Hepatocyte (in vitro differentiated cells): ENCODE measurements around the gene UCHL5. TPM values are rescaled to one million over a fixed set of nuclear protein-coding genes. Genes with fewer than 3 reads are reported as not detected.

ENCODE experiments used
- DNase-seq: peaks from one replicate; pipeline ENCODE4 v3.0.0-alpha.2; 2016; ENCODE audit warnings: low spot score
- H2AFZ ChIP-seq: fragments of 200-600 bp; sonication (generic); 2 replicates; pipeline ENCODE4 v1.6.0; 2016; ENCODE audit warnings: antibody characterized with exemption, mild to moderate bottlenecking
- H3K27ac ChIP-seq: fragments of 200-600 bp; sonication (generic); 2 replicates; pipeline ENCODE4 v1.5.1; 2016; ENCODE audit warnings: mild to moderate bottlenecking
- H3K27me3 ChIP-seq: fragments of 200-600 bp; sonication (generic); 2 replicates; pipeline ENCODE4 v1.6.1; 2016
- H3K36me3 ChIP-seq: fragments of 200-600 bp; sonication (generic); replicated peaks from 2 replicates; pipeline ENCODE4 v1.5.1; 2016; ENCODE audit warnings: low read depth; ENCODE audit not compliant: insufficient read depth
- H3K4me1 ChIP-seq: fragments of 200-600 bp; sonication (generic); 2 replicates; pipeline ENCODE4 v1.5.1; 2016; ENCODE audit warnings: mild to moderate bottlenecking, moderate library complexity; ENCODE audit not compliant: insufficient read depth
- H3K4me2 ChIP-seq: fragments of 200-600 bp; sonication (generic); 2 replicates; pipeline ENCODE4 v1.6.0; 2016
- H3K4me3 ChIP-seq: fragments of 200-600 bp; sonication (generic); 2 replicates; pipeline ENCODE4 v1.5.1; 2016; ENCODE audit warnings: mild to moderate bottlenecking
- H3K79me2 ChIP-seq: fragments of 200-600 bp; sonication (generic); 2 replicates; pipeline ENCODE4 v1.6.0; 2017; ENCODE audit warnings: mild to moderate bottlenecking
- H3K9me2 ChIP-seq: fragments of 200-600 bp; sonication (generic); replicated peaks from 2 replicates; pipeline ENCODE4 v1.6.0; 2017; ENCODE audit warnings: mild to moderate bottlenecking; ENCODE audit not compliant: insufficient read depth
- H3K9me3 ChIP-seq: fragments of 200-600 bp; sonication (generic); 2 replicates; pipeline ENCODE4 v1.5.1; 2016; ENCODE audit warnings: low read depth, mild to moderate bottlenecking
- H4K20me1 ChIP-seq: fragments of 200-600 bp; sonication (generic); 2 replicates; pipeline ENCODE4 v1.6.0; 2016; ENCODE audit warnings: mild to moderate bottlenecking; ENCODE audit not compliant: insufficient read depth, poor library complexity, severe bottlenecking
- EZH2 ChIP-seq: fragments of 200-600 bp; sonication (generic); IDR thresholded peaks from 2 replicates; pipeline ENCODE4 v1.6.1; 2016; ENCODE audit warnings: antibody characterized with exemption, mild to moderate bottlenecking, borderline replicate concordance
- EZH2phosphoT487 ChIP-seq: fragments of 200-600 bp; sonication (generic); IDR thresholded peaks from one replicate; pipeline ENCODE4 v1.6.1; 2018; ENCODE audit warnings: antibody characterized with exemption, mild to moderate bottlenecking, low read depth, moderate library complexity; ENCODE audit not compliant: unreplicated experiment, severe bottlenecking
- WGBS: methylation state at CpG from one replicate; pipeline ENCODE4 v1.1.6; 2016; ENCODE audit warnings: low lambda C conversion rate; ENCODE audit errors: missing lambda C conversion rate; 5-methylcytosine and 5-hydroxymethylcytosine counted together
- polyA plus RNA-seq: library from polyadenylated mRNA; unstranded; fragments of >200 nt; fragmentation: Nextera tagmentation; extraction: Ambion mirVana; gene quantifications from 2 replicates; pipeline ENCODE4 v1.2.1, GENCODE V29; 2016
- total RNA-seq: library from RNA; depleted of rRNA; stranded (reverse); fragments of >200 nt; gene quantifications from 2 replicates; pipeline ENCODE4 v1.2.3, GENCODE V29; 2014
- TF ChIP-seq, protein P1 (sequence below): fragments of 200-600 bp; sonication (generic); IDR thresholded peaks from 2 replicates; pipeline ENCODE4 v1.5.1; 2016; ENCODE audit warnings: antibody characterized with exemption, mild to moderate bottlenecking; ENCODE audit not compliant: poor library complexity

Gene UCHL5
- total and polyA plus RNA-seq, 2 experiments from 2014 or later = 34.9 to 36.6 TPM

DNA sequence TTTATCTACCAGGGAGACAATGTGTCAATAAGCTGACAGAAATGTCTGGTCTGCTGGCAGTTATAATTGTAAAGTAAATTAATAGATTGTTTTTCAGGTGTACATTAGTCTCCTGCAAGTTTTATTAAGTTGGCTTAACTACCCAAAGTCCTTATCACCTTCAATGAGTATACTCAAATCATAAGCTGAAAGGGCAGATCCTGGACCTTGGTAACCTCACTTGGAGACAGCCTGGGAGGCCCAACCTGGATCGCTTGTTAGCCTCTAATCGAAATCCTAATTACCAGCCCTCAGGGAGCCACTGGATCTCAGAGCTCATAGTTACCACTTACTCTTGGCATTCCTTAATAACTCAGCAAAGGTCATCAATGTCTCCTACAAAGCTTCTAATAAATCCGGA lies 49.7 kb downstream of the UCHL5 start:
- Histone ChIP-seq H3K36me3 (no peaks in the 10 kb centered on the region), H3K79me2 (no peaks in the 10 kb centered on the region), H3K9me2 (no peaks in the 10 kb centered on the region), H3K4me1 (peaks cover 25% of the 10 kb centered on the region), H2AFZ (no peak overlapping the region), H3K4me2 (peak overlapping the region; percentile 9), H3K27ac (no peak overlapping the region), H4K20me1 (no peaks in the 10 kb centered on the region), H3K27me3 (no peaks in the 10 kb centered on the region), H3K4me3 (no peak overlapping the region), H3K9me3 (peaks cover 2% of the 10 kb centered on the region)
- WGBS = 55% methylated on average over 3 of the region's 3 CpGs
- no peak for DNase-seq
- TF ChIP-seq, protein P1, sequence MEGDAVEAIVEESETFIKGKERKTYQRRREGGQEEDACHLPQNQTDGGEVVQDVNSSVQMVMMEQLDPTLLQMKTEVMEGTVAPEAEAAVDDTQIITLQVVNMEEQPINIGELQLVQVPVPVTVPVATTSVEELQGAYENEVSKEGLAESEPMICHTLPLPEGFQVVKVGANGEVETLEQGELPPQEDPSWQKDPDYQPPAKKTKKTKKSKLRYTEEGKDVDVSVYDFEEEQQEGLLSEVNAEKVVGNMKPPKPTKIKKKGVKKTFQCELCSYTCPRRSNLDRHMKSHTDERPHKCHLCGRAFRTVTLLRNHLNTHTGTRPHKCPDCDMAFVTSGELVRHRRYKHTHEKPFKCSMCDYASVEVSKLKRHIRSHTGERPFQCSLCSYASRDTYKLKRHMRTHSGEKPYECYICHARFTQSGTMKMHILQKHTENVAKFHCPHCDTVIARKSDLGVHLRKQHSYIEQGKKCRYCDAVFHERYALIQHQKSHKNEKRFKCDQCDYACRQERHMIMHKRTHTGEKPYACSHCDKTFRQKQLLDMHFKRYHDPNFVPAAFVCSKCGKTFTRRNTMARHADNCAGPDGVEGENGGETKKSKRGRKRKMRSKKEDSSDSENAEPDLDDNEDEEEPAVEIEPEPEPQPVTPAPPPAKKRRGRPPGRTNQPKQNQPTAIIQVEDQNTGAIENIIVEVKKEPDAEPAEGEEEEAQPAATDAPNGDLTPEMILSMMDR = no peak
- TF ChIP-seq EZH2 (no peak), EZH2phosphoT487 (no peak)

- Histone ChIP-seq H2AFZ (no peak overlapping the region), H3K9me3 (peaks cover 6% of the 10 kb centered on the region), H3K4me3 (no peak overlapping the region), H3K4me2 (no peak overlapping the region), H3K27me3 (no peaks in the 10 kb centered on the region), H3K27ac (no peak overlapping the region), H4K20me1 (no peaks in the 10 kb centered on the region), H3K36me3 (no peaks in the 10 kb centered on the region), H3K79me2 (no peaks in the 10 kb centered on the region), H3K4me1 (peaks cover 19% of the 10 kb centered on the region), H3K9me2 (no peaks in the 10 kb centered on the region)
- no peak for DNase-seq
- TF ChIP-seq EZH2phosphoT487 (no peak), EZH2 (no peak)
- TF ChIP-seq, protein P1 = no peak
- 93% methylated on average over 5 of the region's 5 CpGs for WGBS
Measured at GRCh38 chr1:193005785-193006184, 53.4 kb downstream of the UCHL5 start.

- Histone ChIP-seq H3K9me2 (no peaks in the 10 kb centered on the region), H3K79me2 (no peaks in the 10 kb centered on the region), H3K9me3 (peaks cover 4% of the 10 kb centered on the region), H3K36me3 (no peaks in the 10 kb centered on the region), H3K27me3 (no peaks in the 10 kb centered on the region), H3K4me2 (no peak overlapping the region), H4K20me1 (no peaks in the 10 kb centered on the region), H2AFZ (no peak overlapping the region), H3K4me3 (no peak overlapping the region), H3K27ac (no peak overlapping the region), H3K4me1 (no peaks in the 10 kb centered on the region)
- no peak for DNase-seq
- WGBS = 95% methylated on average over 1 of the region's 1 CpG
- TF ChIP-seq, protein P1 = no peak
- no peak for TF ChIP-seq EZH2phosphoT487
- no peak for TF ChIP-seq EZH2
Measured at GRCh38 chr1:192998536-192998935, 60.6 kb downstream of the UCHL5 start.

GRCh38 chr1:192994141-192994540 lies 65.0 kb downstream of the UCHL5 start:
- 97% methylated on average over 7 of the region's 7 CpGs for WGBS
- Histone ChIP-seq H3K27ac (no peak overlapping the region), H3K4me3 (no peak overlapping the region)

More at GRCh38 chr1:192994141-192994540, 65.0 kb downstream of the UCHL5 start:
- TF ChIP-seq, protein P1 = no peak
- TF ChIP-seq EZH2 = no peak
- TF ChIP-seq EZH2phosphoT487 = no peak
- Histone ChIP-seq H4K20me1 (no peaks in the 10 kb centered on the region), H3K9me2 (no peaks in the 10 kb centered on the region), H3K27me3 (no peaks in the 10 kb centered on the region), H3K4me2 (no peak overlapping the region), H3K79me2 (no peaks in the 10 kb centered on the region), H3K4me1 (no peaks in the 10 kb centered on the region), H3K9me3 (peaks cover under 1% of the 10 kb centered on the region), H2AFZ (no peak overlapping the region), H3K36me3 (no peaks in the 10 kb centered on the region)
- DNase-seq = no peak
